AG10803 (cell line): ENCODE measurements around the gene OXER1.
A peak's percentile ranks its signal among the peaks of the same experiment; 100 is the strongest.

Experiments used
- DNase-seq: peaks from one replicate; pipeline ENCODE4 v3.0.0; 2010; ENCODE audit warnings: low read depth
- H3K4me3 ChIP-seq: 2 replicates; pipeline ENCODE4 v1.5.1; 2011; ENCODE audit warnings: mild to moderate bottlenecking, low read length, control low read depth
- CTCF ChIP-seq: conservative IDR thresholded peaks from 2 replicates; pipeline ENCODE4 v1.5.1; 2011; ENCODE audit warnings: mild to moderate bottlenecking, low read length, control low read depth, inconsistent platforms

Gene OXER1

GRCh38 chr2:42770288-42771131, 6.6 kb upstream of the OXER1 start:
- DNase-seq: peak; percentile 39
- peak; percentile 45 for TF ChIP-seq CTCF
- no peak overlapping the region for H3K4me3 ChIP-seq

- DNase-seq: no peak
- no peak overlapping the region for H3K4me3 ChIP-seq
- no peak for TF ChIP-seq CTCF
Observed at GRCh38 chr2:42769583-42770287, 5.8 kb upstream of the OXER1 start.

GRCh38 chr2:42768706-42769256, 4.8 kb upstream of the OXER1 start:
- H3K4me3 ChIP-seq: no peak overlapping the region
- DNase-seq: no peak
- TF ChIP-seq CTCF: no peak

- DNase-seq: no peak
- no peak overlapping the region for H3K4me3 ChIP-seq
- no peak for TF ChIP-seq CTCF
Observed at GRCh38 chr2:42767899-42768705, 4.2 kb upstream of the OXER1 start.

GRCh38 chr2:42767080-42767898, 3.4 kb upstream of the OXER1 start:
- TF ChIP-seq CTCF: no peak

GRCh38 chr2:42765686-42766085, 1.8 kb upstream of the OXER1 start:
- TF ChIP-seq CTCF: no peak
- DNase-seq: no peak
- H3K4me3 ChIP-seq: no peak overlapping the region

More at GRCh38 chr2:42767080-42767898, 3.4 kb upstream of the OXER1 start:
- no peak overlapping the region for H3K4me3 ChIP-seq
- no peak for DNase-seq
